GF-D8 (cell line): ENCODE measurements around the gene TMEM218.

Source experiments
- DNase-seq: peaks from one replicate; lab custom pipeline; 2025; lab: John Stamatoyannopoulos, UW

The TMEM218 gene

DNA sequence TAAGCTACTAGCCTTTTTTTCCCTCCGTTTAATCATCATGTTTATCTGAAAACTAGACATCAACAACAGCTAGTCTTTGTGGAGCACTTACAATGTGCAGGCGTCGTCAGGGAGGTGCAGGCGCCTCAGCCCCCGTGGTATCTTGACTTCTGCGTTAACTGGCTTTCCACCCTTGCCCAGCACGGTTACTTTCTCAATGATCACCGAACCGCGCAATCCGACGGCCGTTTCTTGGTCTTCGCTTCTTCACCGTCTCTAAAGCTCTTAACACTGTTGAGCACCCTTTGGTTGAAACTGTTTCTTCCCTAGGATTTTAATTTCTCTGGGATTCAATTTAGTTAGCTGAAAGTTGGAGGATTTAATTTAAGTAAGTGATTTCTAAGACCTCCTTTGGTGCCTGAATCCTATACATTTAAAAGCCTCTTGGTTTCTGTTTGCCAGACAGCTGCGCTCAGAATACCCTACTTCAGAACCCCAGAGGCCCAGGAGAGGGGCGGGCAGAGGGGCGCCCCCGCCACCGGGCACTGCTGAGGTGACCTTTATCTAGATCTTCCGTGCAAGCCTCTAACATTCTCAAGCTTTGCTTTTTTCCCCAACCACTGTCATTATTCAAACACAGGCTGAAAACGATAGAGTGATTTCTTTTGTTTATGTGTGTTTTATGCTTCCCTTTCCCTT lies 18.0 kb upstream of the TMEM218 start:
- DNase-seq: no peak

DNA sequence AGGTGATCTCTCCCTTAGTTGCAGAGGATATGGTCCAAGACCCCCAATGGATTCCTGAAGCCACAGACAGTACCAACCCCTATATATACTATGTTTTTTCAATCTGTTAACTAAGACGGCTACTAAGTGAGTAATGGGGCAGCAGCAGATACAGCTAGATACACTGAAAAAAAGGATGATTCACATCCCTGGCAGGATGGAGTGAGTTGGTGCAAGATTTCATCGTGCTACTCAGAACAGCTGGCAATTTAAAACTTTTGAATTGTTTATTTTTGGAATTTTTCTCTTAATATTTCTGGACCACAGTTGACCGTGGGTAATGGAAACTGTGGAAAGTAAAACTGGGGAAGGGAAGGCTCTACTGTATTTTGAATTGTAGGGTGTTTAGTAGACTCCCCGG lies 17.0 kb upstream of the TMEM218 start:
- DNase-seq: no peak

DNA sequence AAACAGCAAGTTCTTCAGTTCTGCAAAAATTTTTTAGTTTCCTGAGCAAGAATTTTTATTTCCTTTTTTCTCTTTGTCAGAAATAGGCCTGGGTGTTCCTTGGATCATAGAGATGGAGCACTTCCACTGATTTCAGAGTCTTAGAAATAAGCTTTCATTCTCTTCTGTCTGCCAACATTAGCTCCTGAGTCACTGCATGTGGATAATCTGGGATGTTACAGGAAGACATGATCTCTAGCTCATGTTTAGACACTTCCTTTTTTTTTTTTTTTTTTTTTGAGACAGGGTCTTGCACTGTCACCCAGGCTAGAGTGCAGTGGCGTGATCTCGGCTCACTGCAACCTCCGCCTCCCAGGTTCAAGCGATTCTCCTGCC lies 13.2 kb upstream of the TMEM218 start:
- no peak for DNase-seq

DNA sequence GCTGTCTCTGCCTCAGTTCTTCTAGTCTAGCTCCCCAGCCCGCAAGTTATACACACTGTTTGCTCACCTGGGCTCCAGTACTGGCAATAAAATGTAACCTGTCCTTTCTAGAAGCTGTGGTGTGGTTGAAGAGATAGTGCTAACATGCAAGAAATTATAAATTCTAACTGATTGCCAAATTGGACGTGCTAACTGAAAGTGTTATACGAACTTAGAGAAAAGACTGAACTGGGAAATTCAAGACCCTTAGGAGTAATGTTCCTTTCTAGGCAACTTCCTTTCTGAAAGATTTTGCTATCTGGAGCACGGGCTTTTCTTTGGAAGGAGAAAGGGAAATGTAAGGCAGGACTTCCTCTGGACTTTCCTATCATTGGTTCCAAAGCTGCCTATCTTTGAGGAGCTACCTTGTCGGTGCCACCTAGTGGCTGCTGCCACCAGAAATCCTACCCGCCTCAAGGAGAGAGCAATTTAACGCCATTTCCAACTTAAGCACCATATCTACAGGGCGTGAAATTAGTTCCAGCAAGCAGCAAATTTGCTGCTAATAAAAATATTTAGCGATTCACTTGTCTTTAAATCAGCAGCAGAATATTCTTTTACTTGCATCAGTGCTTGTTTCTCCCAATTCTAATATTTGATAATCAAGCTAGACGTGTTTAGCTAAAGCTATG lies 12.7 kb upstream of the TMEM218 start:
- peak; percentile 57 for DNase-seq

DNA sequence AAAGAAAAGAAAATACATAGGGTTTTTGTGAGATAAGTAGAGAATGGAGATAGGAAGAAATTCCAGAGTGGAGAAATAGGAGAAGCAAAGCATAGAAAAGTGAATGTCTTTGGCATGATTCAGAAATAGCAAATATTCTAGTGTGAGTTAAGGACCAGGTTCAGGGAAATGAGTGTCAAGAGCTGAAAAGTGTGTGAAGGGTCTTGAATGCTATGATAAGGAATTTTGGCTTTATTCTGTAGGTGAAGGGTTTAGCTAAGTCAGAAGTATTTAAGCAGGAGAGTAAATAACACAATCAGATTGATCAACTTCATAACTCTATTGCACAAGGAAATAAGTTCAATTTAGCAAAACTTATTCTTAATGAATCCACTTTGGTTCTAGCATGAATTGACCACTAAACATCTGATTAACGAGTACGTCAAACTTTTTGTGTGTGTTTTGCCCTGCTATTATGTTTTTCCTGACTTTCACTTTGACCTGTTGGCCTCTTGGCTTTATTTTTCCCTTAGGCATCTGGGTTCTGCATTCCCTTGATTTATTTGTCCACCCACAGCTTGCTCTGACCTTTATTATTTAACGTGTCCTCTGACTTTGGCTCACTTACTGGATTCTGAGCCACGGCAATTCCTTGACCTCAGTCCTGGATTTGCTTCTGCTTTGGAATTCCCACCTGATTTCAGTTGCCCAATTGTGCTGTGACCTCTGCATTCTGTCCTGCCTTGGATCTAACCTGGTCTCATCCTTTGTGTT lies 11.9 kb upstream of the TMEM218 start:
- no peak for DNase-seq

DNA sequence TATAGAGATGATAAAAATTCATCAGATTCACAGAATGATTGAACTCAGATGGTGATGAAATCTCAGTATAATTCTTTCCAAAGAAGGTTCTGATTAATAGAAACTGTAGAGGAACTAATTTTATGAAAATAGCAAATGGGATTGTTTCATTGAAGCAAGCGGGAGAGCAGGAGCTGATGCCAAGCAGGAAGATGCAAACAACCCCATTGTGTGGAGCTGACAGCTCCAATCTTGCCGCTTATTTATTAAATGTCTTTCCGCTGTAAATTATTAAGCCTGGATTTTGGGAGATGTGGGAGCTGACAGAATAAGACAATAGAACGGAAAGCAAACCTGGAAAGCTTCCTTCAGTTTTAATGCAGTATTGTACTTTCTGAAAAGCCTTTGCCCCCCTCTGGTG lies 6.0 kb upstream of the TMEM218 start:
- DNase-seq: no peak

DNA sequence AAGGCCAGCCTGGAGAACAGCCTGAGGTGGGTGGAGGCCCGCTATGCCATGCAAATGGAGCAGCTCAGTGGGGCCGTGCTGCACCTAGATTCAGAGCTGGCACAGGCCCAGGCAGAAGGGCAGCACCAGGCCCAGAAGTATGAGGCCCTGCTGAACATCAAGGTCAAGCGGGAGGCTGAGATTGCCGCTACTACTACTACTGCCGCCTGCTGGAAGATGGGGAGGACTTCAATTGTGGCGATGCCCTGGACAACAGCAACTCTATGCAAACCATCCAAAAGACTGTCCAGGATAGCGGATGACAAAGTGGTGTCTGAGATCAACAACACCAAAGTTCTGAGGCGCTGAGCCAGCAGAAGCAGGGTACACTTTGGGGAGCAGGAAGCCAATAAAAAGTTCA lies 3.1 kb upstream of the TMEM218 start:
- DNase-seq: no peak

DNA sequence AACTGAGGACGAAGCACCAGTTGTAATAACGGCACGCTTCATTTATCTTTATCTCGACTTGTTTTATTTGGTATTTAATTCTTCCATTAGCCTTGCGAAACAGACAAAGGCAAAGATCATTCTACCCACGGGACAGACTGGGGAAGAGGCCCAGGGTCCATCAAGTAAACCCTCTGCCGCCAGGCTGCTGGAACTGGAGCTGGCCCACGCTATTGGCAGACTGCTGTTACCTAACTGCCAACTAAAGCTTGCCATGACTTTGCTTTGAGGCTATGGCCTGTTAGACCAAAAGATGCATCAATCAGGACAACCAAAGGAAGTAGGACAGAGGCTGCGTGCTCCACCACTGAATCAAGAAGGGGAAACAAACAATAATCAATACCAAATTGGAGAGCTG lies 780 bp upstream of the TMEM218 start:
- DNase-seq: no peak

DNA sequence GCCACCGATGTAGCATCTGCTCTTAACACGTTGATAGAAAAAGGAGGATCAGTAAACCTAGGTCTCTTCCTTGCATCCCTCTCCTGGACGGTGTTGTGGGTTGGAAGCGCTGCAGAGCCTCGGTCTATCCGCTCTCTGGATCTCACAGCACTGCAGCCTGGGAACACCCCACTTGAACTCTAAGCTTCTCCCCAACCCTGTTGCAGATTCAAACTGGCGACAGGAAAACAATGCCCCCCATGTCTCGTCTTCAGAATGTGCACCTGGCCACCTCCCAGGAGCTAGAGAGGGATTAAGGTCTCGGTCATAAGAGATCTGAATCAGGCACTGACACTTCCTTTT lies 454 bp downstream of the TMEM218 start:
- DNase-seq: no peak

DNA sequence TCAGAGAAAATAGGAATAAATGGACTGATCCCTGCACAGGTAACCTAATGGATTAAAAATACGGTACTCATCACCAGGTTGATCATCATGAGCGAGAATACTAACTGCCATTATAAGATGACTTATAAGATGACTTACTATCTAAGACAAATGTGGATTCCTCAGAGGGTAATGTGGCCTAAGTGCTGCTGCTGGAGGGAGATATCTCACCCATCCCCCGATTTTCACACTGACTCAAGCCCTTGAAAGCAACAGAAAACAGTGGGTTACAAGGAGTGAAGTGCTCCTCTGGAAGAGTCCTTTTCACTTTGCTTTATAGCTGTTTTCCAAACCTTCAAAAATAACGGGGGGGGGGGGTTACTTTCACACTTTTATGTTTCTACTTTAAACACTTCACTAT lies 920 bp downstream of the TMEM218 start:
- DNase-seq: no peak

DNA sequence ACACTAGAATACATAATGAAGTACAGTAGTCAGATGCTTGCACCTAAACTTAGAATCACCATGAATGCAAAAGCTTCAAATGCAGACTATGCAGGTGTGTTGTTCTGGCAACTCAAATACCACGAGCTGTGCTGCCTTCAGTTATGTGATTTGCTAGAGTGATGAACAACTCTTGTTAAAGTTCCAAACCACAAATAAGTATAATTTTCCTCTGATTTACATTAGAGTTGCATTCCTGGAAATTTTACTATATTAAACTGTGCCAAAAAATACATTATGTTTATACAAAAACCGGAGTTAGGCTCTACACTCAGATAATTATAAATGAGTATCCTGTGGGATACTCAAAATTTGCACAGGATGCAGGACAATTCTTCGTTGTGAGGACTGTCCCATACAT lies 3.0 kb downstream of the TMEM218 start:
- no peak for DNase-seq

DNA sequence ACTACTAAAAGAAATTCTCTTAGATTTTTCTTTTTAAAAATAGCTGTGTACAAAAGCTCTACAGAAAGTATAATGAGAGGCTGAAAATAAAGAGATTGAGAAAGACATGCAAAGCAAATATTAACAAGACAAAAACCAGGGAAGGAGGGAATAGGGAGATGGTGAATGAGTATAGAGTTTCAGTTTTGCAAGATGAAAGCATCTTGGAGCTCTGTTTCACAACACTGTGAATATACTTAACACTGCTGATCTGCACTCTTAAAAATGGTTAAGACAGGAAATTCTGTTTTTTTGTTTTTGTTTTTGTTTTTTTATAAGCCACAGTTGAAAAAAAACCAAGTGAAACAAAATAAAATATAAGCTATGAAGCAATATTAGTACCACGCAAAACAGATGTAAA lies 5.5 kb downstream of the TMEM218 start:
- peak; percentile 32 for DNase-seq

DNA sequence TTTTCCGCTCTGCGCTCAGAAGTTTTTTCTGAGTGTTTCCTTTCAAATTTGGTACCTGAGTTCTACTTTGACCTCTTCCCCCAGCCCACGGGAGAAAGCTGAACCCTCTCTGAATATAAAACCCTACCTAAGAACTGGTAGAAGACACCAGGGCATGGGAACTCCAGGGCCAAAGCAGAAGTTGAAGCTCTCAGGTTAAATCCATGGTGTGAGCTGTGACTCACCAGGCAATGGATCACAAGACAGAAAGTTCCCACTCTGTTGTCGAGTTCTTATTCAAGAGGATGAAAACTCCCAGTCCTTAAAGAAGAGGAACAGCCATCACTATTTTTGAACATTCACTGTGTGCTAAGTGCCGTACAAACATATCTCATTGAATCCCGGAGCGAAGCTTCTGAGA lies 8.9 kb downstream of the TMEM218 start:
- no peak for DNase-seq

DNA sequence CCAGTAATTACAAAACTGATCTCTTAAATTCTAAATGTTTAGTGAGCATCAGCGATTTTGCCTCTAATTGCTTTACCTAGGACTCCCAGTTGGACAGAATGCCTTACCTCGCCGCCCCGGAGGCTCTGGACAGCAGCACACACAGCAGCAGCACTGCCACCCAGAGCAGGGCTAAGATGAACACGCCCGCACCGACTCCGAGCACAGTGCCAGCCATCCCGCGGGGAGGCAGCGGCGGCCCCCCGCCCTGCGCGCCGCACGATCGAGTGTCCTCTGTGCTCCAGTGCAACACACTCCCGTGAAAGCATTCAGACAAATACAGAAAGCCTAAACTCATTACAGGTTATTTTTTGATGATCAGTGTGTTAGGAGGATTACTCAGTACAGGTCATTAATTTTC lies 9.4 kb downstream of the TMEM218 start:
- DNase-seq: no peak

DNA sequence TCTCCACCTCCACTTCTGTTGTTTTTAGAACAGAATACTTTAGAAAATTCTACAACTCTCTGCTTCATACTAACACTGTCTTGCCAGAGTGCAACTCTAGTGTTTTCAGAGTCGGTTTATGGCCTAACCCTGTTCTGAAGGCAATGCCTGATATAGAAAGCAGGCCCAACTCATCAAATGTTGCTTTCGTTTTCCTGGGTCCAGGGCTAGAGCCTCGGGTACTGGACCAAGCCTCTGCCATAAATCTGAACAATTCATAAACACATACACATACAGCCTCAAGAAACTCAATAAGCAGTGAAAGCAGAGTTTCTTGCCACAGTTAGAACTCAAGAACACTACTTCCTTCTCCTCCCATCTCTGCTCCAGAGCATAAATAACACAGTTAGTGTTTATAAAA lies 9.8 kb downstream of the TMEM218 start:
- DNase-seq: no peak

DNA sequence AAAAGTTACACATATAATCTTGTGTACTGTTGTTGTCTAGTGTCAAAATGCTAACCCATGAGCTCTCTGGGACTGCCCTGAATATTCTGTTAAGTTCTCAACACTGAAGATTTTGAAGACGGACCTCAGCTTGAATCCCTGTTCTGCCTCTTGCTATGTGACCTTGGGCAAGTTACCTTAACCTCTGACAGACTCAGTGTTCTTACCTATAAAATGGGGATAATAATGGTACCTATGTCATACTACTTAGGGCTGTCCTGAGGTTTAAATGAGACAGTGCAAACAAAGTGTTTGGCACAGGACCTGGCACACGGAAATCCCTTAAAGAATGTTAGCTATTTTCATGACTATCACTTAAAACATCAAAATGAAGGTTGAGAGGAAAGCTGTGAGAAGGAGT lies 11.3 kb downstream of the TMEM218 start:
- no peak for DNase-seq

DNA sequence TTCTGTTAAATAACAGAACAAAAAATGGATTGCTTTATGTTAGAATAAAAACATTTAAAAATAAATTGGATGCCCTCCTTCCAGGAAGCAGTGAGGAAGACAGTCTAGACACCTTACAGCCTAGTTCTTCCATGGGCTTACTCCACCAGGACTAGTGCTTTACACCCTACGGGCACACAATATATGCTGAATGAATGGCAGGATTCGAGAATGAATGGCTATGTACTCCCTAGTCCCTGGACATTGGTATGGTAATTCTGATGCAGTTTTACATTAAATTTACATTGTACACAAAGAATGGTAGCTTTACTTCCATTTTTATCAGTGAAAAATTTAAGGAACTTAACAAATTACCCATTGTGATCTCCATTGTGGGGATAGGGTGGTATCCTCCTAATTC lies 16.7 kb downstream of the TMEM218 start:
- DNase-seq: no peak

DNA sequence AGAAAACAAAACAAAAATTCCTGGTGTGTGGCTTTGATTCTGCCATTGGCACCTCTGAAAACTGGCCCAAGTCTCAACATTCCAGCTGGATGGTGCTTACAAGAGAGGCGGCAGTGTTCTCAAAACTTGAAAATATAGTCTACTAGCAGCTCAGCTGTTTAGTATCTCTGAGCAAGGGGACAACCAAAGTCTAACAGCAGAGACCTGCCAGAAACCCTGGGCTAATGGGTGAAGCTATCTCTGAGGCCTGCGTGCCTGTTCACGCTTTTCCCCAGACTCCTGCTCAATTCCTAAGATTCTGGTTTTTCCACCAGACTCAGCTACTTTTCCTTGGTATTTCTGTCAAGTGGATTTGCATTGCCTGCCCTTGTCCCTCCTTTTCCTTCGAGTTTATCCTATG lies 17.9 kb downstream of the TMEM218 start:
- no peak for DNase-seq

DNA sequence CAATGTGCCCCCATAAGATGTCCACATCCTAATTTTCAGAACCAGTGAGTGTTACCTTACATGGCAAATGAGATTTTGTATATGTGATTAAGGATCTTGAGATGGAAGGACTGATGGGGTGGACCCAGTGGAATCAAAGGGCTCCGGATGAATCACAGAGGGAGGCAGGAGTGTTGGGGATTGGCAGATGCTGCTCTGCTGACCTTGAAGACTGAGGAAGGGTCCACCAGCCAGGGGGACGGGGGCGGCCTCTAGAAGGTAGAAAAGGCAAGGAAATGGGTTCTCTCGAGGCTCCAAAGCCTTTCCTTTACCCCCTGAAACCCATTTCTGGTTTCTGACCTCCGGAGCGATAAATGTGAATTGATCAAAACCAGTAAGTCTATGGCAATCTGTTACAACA lies 18.8 kb downstream of the TMEM218 start:
- no peak for DNase-seq

DNA sequence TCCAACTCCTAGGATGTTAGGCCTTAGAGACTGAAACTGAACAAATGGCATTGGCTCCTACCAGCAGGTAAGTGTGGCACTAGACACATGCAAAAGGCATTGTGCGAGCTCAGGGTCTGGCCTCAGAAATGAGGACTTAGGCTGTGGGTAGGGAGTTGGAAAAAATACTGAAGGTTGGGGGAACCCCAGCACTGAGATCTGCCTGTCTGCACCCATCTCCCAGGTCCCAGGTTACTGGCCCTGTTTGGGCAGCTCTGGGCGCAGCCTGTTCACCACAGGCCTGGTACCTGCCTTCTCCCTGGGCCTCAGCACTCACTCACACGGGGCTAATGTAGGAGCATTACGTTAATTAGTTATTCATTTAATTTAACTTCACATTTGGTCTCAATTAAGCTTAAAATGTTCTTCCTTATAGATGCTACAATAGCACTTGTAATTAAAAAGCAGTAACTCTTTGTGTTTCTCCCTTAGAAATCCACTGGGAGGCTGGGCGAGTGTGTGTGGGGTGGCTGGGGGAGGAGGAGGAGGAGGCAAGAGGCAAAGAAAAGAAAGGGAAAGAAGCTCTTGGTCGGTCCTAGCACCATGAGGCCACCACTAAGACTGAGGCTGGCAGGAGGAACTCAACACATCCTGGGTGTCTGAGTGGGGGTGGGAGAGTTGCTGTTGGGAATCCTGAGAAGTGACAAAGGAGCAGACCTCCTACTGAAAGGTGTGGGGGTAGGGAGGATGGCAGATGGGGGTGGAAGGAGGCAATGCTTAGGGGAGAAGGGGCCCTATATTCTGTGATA lies 19.4 kb downstream of the TMEM218 start:
- DNase-seq: no peak

DNA sequence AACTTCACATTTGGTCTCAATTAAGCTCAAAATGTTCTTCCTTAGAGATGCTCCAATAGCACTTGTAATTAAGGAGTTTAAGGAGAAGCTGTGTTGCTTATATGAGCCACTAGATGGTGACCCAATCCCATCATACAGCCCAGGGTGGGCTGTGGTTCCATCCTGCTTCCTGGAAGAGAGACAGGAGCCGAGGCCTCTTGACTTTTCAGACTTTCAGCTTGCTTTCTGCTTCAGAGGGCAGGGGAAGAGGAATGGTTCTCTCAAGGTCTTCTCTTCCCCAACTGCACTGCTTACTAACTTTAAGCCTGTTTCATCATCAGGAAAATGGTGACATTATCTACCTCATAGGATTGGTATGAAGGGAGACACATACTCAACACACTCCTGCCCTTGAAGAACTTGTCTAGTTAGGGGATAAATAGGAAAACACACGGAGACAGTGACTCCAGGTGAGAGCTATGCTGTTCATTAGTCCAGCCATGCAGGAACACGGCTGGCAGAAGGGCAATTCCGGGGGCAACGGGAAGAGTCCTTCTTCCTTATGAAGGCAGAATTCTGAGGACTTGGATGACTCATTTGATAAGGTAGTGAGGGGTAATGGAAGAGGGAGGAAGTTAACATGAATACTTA lies 20.1 kb downstream of the TMEM218 start:
- DNase-seq: peak; percentile 64

DNA sequence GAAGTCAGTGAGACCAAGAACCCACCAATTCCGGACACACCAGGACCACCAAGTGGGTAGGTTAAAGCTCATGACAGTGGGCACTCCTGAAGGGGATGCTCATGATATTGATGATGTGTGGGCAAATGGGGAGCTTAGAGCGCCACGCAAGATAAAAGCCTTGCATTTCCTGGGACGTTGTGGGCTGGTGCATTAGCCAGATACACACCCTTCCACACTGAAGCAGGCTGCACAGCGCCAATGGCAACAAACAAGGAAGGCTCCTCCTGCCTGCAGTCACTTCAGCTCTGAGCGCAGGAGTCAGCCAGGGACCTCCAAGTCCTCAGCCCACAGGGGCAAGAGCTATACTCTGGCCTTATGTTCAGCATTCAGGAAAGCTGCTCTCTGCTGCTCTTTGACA lies 20.6 kb downstream of the TMEM218 start:
- DNase-seq: no peak
